Trophoblast cell (in vitro differentiated cells and primary cell): ENCODE results near the gene TSC22D2.

ENCODE experiments used
- DNase-seq, 2 donors: peaks; one replicate each; pipeline ENCODE4 v3.0.0-alpha.2; 2016
- H2AFZ ChIP-seq: 2 replicates; pipeline ENCODE4 v1.6.1; 2013; ENCODE audit warnings: low read length, moderate library complexity, mild to moderate bottlenecking; ENCODE audit not compliant: insufficient read depth, poor library complexity
- H2AK5ac ChIP-seq: 2 replicates; pipeline ENCODE4 v1.6.1; 2013; ENCODE audit warnings: mild to moderate bottlenecking, low read length
- H2BK120ac ChIP-seq: 2 replicates; pipeline ENCODE4 v1.6.1; 2013; ENCODE audit warnings: low read length, mild to moderate bottlenecking, moderate library complexity; ENCODE audit not compliant: insufficient read depth, poor library complexity
- H2BK12ac ChIP-seq: 2 replicates; pipeline ENCODE4 v1.6.1; 2013; ENCODE audit warnings: mild to moderate bottlenecking, low read length, moderate library complexity
- H2BK5ac ChIP-seq: 2 replicates; pipeline ENCODE4 v1.6.1; 2013; ENCODE audit warnings: low read length, low read depth, moderate library complexity, mild to moderate bottlenecking; ENCODE audit not compliant: poor library complexity
- H3K14ac ChIP-seq: 2 replicates; pipeline ENCODE4 v1.6.1; 2013; ENCODE audit warnings: mild to moderate bottlenecking, low read length
- H3K18ac ChIP-seq: 2 replicates; pipeline ENCODE4 v1.6.1; 2013; ENCODE audit warnings: mild to moderate bottlenecking, low read length
- H3K23ac ChIP-seq: 2 replicates; pipeline ENCODE4 v1.6.1; 2013; ENCODE audit warnings: low read length
- H3K27ac ChIP-seq: 2 replicates; pipeline ENCODE4 v1.5.1; 2013; ENCODE audit warnings: low read depth, mild to moderate bottlenecking, inconsistent platforms, low read length, moderate library complexity
- H3K27me3 ChIP-seq: 2 replicates; pipeline ENCODE4 v1.6.1; 2013; ENCODE audit warnings: inconsistent platforms, mild to moderate bottlenecking, low read length, moderate library complexity; ENCODE audit not compliant: insufficient read depth
- H3K36me3 ChIP-seq, 2 experiments: 1 replicate in 1 of 2; 2 replicates in 1 of 2; pipeline ENCODE4 v1.6.1; 2013; ENCODE audit warnings: low read length in 2 of 2, mild to moderate bottlenecking in 2 of 2, moderate library complexity in 1 of 2; ENCODE audit not compliant: insufficient read depth in 2 of 2, control insufficient read depth in 1 of 2
- H3K4ac ChIP-seq: 2 replicates; pipeline ENCODE4 v1.6.1; 2013; ENCODE audit warnings: low read depth, mild to moderate bottlenecking, low read length, moderate library complexity
- H3K4me1 ChIP-seq, 2 experiments: 1 replicate in 1 of 2; 2 replicates in 1 of 2; pipeline ENCODE4 v1.6.1; 2013; ENCODE audit warnings: low read length in 2 of 2, mild to moderate bottlenecking in 2 of 2, moderate library complexity in 1 of 2; ENCODE audit not compliant: insufficient read depth in 2 of 2, control insufficient read depth in 1 of 2
- H3K4me2 ChIP-seq: 2 replicates; pipeline ENCODE4 v1.6.1; 2013; ENCODE audit warnings: inconsistent platforms, mild to moderate bottlenecking, low read length, moderate library complexity
- H3K4me3 ChIP-seq: 2 replicates; pipeline ENCODE4 v1.5.1; 2013; ENCODE audit warnings: mild to moderate bottlenecking, low read depth, low read length, inconsistent platforms
- H3K79me1 ChIP-seq: one replicate; pipeline ENCODE4 v1.6.1; 2013; ENCODE audit warnings: low read length
- H3K79me2 ChIP-seq: 2 replicates; pipeline ENCODE4 v1.6.1; 2013; ENCODE audit warnings: low read length, mild to moderate bottlenecking; ENCODE audit not compliant: control insufficient read depth, insufficient read depth, poor library complexity
- H3K9ac ChIP-seq: 2 replicates; pipeline ENCODE4 v1.6.1; 2013; ENCODE audit warnings: mild to moderate bottlenecking, low read length
- H3K9me3 ChIP-seq: 2 replicates; pipeline ENCODE4 v1.6.1; 2013; ENCODE audit warnings: low read depth, mild to moderate bottlenecking, control low read depth, inconsistent platforms, low read length; ENCODE audit not compliant: insufficient read depth
- H4K12ac ChIP-seq: 2 replicates; pipeline ENCODE4 v1.6.1; 2013; ENCODE audit warnings: low read depth, mild to moderate bottlenecking, low read length, moderate library complexity
- H4K8ac ChIP-seq: 2 replicates; pipeline ENCODE4 v1.6.1; 2013; ENCODE audit warnings: low read depth, mild to moderate bottlenecking, low read length, moderate library complexity
- H4K91ac ChIP-seq: one replicate; pipeline ENCODE4 v1.6.1; 2013; ENCODE audit warnings: low read depth, mild to moderate bottlenecking, low read length, moderate library complexity
- WGBS: extraction: QIAGEN DNeasy Blood & Tissue Kit; methylation state at CpG from one replicate; pipeline ENCODE4 v1.1.7; 2013; ENCODE audit warnings: missing lambda C conversion rate; ENCODE audit not compliant: insufficient read length, insufficient coverage; ENCODE audit errors: extremely low coverage; 5-methylcytosine and 5-hydroxymethylcytosine counted together

TSC22D2 gene

DNA sequence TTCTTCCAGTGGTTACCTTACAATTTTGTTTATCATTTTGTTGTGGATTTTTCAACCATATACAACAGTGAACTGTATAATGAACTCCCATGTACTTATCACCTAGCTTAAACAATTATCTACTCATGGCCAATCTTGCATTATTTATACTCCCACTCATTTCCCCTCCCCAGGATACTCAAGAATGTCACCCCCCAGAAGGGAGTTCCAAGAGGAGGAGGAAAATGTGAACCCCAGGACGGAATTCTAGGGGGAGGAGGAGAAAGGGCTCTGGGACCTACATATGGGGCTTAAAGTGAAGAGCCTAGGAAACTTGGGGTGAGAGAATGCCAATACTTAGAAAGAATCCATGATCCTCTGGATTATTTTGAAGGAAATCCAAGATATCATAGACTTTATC lies 59.3 kb downstream of the TSC22D2 start:
- H3K18ac ChIP-seq: no peak overlapping the region
- no peak overlapping the region for H4K8ac ChIP-seq
- H2BK5ac ChIP-seq: no peak overlapping the region
- H4K91ac ChIP-seq: no peak overlapping the region
- H3K4me3 ChIP-seq: no peak overlapping the region
- H4K12ac ChIP-seq: no peak overlapping the region
- H3K9ac ChIP-seq: no peak overlapping the region
- peaks cover 14 to 16% of the 10 kb centered on the region in 2 experiments for H3K4me1 ChIP-seq
- H3K79me1 ChIP-seq: peaks cover 12% of the 10 kb centered on the region
- H3K36me3 ChIP-seq: no peaks in the 10 kb centered on the region
- no peak overlapping the region for H3K14ac ChIP-seq
- no peak for DNase-seq
- H2BK120ac ChIP-seq: no peak overlapping the region
- no peak overlapping the region for H3K23ac ChIP-seq
- no peak overlapping the region for H2AK5ac ChIP-seq
- H3K9me3 ChIP-seq: no peaks in the 10 kb centered on the region
- peak overlapping the region; percentile 76 for H2BK12ac ChIP-seq
- WGBS: no CpG with 5 or more reads among the region's 1 CpG
- H3K27me3 ChIP-seq: no peaks in the 10 kb centered on the region
- H3K27ac ChIP-seq: no peak overlapping the region
- H3K4me2 ChIP-seq: no peak overlapping the region
- H3K79me2 ChIP-seq: no peaks in the 10 kb centered on the region
- H2AFZ ChIP-seq: no peak overlapping the region
- H3K4ac ChIP-seq: no peak overlapping the region

DNA sequence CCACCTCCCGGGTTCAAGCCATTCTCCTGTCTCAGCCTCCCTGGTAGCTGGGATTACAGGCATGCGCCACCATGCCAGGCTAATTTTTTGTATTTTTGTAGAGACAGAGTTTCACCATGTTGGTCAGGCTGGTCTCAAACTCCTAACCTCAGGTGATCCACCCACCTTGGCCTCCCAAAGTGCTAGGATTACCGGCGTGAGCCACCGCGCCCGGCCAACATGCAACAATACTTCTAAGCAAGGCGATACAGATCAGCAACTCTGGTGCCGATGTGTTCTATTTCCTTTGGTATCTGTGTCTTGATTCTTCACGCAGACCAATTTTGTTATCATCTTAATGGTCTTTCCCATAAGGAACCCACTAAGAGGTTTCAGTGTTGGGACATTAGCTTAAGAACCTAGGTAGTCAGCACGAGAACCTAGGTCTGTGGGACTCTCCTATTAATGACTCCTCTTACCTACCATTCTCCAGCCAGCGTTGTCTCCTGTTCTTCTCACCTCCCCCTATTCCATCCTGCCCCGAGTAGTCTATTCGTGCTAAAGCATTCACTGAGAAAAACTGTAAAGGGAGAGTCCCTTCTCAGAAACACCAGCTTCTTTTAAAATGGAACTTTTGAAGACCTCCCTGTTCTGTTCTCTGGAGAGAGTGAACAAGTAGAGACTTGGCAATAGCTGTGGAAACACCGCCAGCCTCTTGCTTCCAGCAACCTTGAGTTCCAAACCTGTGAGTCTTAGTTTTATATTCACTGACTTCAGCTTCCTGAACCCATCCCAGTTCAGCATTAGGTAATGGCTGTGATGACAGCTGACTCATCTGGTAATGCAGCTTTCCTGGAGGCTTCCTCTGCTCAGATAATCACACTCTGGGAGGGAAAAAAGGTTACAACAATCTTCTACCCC lies 61.2 kb downstream of the TSC22D2 start:
- H2BK12ac ChIP-seq: peak overlapping the region; percentile 46
- H3K79me2 ChIP-seq: no peaks in the 10 kb centered on the region
- H3K4me2 ChIP-seq: peak overlapping the region; percentile 57
- H4K8ac ChIP-seq: peak overlapping the region; percentile 51
- H3K4me1 ChIP-seq: peaks cover 14 to 18% of the 10 kb centered on the region in 2 experiments
- H3K18ac ChIP-seq: no peak overlapping the region
- no peak overlapping the region for H3K14ac ChIP-seq
- no peak overlapping the region for H3K9ac ChIP-seq
- H3K27ac ChIP-seq: peak overlapping the region; percentile 96
- H2AFZ ChIP-seq: no peak overlapping the region
- peak overlapping the region; percentile 91 for H2BK5ac ChIP-seq
- no peak overlapping the region for H2AK5ac ChIP-seq
- H4K12ac ChIP-seq: no peak overlapping the region
- peak overlapping the region; percentile 67 for H4K91ac ChIP-seq
- peaks cover 14% of the 10 kb centered on the region for H3K79me1 ChIP-seq
- H3K36me3 ChIP-seq: no peaks in the 10 kb centered on the region
- H3K4me3 ChIP-seq: no peak overlapping the region
- H3K4ac ChIP-seq: no peak overlapping the region
- H3K23ac ChIP-seq: no peak overlapping the region
- peak overlapping the region; percentile 52 for H2BK120ac ChIP-seq
- no peaks in the 10 kb centered on the region for H3K9me3 ChIP-seq
- no CpG with 5 or more reads among the region's 15 CpGs for WGBS
- H3K27me3 ChIP-seq: no peaks in the 10 kb centered on the region
- peak; percentile 91 to 95 for DNase-seq

DNA sequence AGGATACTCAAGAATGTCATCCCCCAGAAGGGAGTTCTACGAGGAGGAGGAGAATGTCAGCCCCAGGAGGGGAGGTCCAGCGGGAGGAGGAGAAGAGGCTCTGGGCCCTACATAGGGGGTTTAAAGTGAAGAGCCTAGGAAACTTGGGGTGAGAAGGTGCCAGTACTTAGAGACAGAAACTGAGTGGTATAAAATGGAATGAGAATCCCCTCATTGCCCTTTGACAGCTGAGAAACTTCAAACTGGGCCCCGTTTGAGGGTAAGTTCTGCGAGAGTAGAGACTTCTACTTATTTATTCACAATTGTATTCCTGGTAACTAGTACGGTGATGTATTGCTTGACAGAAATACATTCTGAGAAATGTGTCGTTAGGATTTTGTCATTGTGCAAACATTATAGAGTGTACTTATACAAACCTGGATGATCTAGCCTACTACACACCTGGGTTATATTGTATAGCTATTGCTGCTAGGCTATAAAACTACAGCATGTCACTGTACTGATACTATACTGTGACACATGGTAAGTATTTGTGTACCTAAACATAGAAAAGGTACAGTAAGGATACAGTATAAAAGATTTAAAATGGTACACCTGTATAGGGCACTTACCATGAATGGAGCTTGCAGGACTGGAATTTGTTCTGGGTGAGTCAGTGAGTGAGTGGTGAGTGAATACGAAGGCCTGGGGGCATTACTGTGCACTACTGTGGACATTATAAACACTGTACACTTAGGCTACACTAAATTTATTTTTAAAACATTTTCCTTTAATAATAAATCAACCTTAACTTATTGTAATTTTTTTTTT lies 62.0 kb downstream of the TSC22D2 start:
- H3K36me3 ChIP-seq: no peaks in the 10 kb centered on the region
- H3K79me2 ChIP-seq: no peaks in the 10 kb centered on the region
- H3K79me1 ChIP-seq: peaks cover 14% of the 10 kb centered on the region
- peak overlapping the region; percentile 91 for H2BK5ac ChIP-seq
- no peaks in the 10 kb centered on the region for H3K9me3 ChIP-seq
- no peak overlapping the region for H3K4me3 ChIP-seq
- peak; percentile 80 to 85 for DNase-seq
- H4K8ac ChIP-seq: no peak overlapping the region
- H2BK120ac ChIP-seq: peak overlapping the region; percentile 61
- H3K9ac ChIP-seq: no peak overlapping the region
- peak overlapping the region; percentile 57 for H3K4me2 ChIP-seq
- no CpG with 5 or more reads among the region's 7 CpGs for WGBS
- H3K4me1 ChIP-seq: peaks cover 14 to 18% of the 10 kb centered on the region in 2 experiments
- H2BK12ac ChIP-seq: no peak overlapping the region
- no peak overlapping the region for H2AFZ ChIP-seq
- no peak overlapping the region for H4K91ac ChIP-seq
- no peak overlapping the region for H3K18ac ChIP-seq
- H2AK5ac ChIP-seq: peak overlapping the region; percentile 61
- no peak overlapping the region for H3K14ac ChIP-seq
- peak overlapping the region; percentile 86 for H3K27ac ChIP-seq
- no peak overlapping the region for H4K12ac ChIP-seq
- no peak overlapping the region for H3K4ac ChIP-seq
- no peaks in the 10 kb centered on the region for H3K27me3 ChIP-seq
- H3K23ac ChIP-seq: no peak overlapping the region

DNA sequence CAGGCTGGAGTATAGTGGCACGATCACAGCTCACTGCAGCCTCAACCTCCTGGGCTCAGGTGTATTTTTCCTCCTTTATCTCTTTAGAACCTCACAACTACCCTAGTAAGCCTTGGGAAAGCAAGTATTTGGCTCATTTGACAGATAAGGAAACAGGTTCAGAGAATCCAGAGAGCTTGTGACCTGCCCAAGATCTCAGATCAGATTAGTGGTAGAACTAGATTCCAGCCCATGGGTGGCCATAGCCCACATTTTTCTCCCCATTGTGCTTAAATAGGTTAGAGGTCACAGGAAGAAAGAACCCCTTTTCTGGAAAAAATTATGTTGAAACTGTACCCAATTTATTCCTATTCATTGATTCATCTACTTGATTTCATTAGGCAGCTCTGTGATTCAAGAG lies 64.3 kb downstream of the TSC22D2 start:
- Histone ChIP-seq H3K9ac (no peak overlapping the region), H3K36me3 (no peaks in the 10 kb centered on the region), H3K14ac (no peak overlapping the region), H2BK12ac (no peak overlapping the region), H3K4me3 (no peak overlapping the region), H2AK5ac (no peak overlapping the region), H3K4me2 (no peak overlapping the region), H3K27ac (peak overlapping the region; percentile 82), H3K18ac (no peak overlapping the region), H4K8ac (no peak overlapping the region), H4K12ac (no peak overlapping the region), H3K9me3 (no peaks in the 10 kb centered on the region), H3K79me2 (no peaks in the 10 kb centered on the region), H3K4me1 (peaks cover 14 to 18% of the 10 kb centered on the region in 2 experiments), H3K79me1 (peaks cover 14% of the 10 kb centered on the region), H2AFZ (no peak overlapping the region), H3K27me3 (no peaks in the 10 kb centered on the region), H2BK5ac (no peak overlapping the region), H2BK120ac (no peak overlapping the region), H3K4ac (no peak overlapping the region), H3K23ac (no peak overlapping the region), H4K91ac (no peak overlapping the region)
- WGBS: no CpG with 5 or more reads among the region's 1 CpG
- DNase-seq: peak; percentile 43 to 87
